Bronchial epithelial cell (primary cell): ENCODE measurements around the gene CD247. TPM values are rescaled to one million over a fixed set of nuclear protein-coding genes. Genes with fewer than 3 reads are reported as not detected.

Source experiments
- DNase-seq: peaks from one replicate; pipeline ENCODE4 v3.0.0-alpha.2; 2010; ENCODE audit warnings: low read depth
- FAIRE-seq: peaks from 2 replicates; lab custom pipeline; 2011; peaks lifted over from hg19 to GRCh38; lab: Jason Lieb, UNC
- H3K27me3 ChIP-seq: 2 replicates; pipeline ENCODE4 v1.5.1; 2011; ENCODE audit warnings: low read length; ENCODE audit not compliant: control insufficient read depth, insufficient read depth
- H3K36me3 ChIP-seq: 2 replicates; pipeline ENCODE4 v1.5.1; 2011; ENCODE audit warnings: low read length; ENCODE audit not compliant: control insufficient read depth, insufficient read depth
- H3K4me3 ChIP-seq: 2 replicates; pipeline ENCODE4 v1.5.1; 2011; ENCODE audit warnings: mild to moderate bottlenecking, low read depth, low read length, control low read depth
- total RNA-seq: library from RNA; depleted of rRNA; stranded (reverse); fragments of >200 nt; gene quantifications from 2 replicates; pipeline ENCODE4 v1.2.1, GENCODE V29; 2014
- TF ChIP-seq, protein P1 (sequence below): IDR thresholded peaks from 2 replicates; pipeline ENCODE4 v1.5.1; 2011; ENCODE audit warnings: mild to moderate bottlenecking, moderate library complexity, low read length, control low read depth, inconsistent platforms; ENCODE audit not compliant: insufficient read depth, severe bottlenecking

CD247 gene
- total RNA-seq, 1 donor from 2014 or later, result not detected

DNA sequence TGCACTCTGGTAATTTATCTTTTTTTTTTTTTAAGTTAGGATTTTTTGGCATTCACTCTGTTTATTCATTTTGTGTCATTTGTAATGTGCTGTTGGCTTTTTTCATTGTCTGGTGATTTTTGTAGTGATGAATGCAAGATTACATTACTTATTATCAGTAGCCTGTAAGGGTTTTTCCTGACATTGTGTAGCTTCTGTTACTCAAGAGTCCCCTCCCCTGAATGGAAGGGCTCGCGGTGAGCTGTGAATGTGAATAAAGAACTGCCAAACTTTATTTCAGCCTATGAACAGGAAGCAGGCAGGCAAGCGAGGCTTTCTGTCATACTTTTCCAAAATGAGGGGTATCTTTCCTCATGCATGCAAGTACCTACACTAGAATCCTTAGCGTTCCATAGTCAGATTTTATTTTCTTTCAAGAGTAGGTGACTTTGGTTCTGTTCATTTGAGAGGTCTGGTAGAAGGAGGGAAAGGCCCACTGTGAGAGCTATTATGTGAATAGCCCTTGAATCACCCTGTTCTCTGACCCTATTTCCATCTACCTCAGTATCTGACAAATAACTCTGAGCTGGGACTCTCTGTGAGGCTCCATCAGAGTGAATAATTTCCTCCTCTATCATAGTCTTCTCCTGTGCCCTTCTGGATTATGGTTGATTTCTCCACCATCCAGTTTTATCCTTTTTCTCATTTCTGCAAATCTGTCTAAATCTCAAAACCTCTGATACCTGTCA, 114.0 kb downstream of the CD247 start:
- no peaks in the 10 kb centered on the region for H3K27me3 ChIP-seq
- FAIRE-seq (no peak), DNase-seq (no peak)
- H3K4me3 ChIP-seq, result no peak overlapping the region
- H3K36me3 ChIP-seq, result no peaks in the 10 kb centered on the region
- TF ChIP-seq, protein P1, sequence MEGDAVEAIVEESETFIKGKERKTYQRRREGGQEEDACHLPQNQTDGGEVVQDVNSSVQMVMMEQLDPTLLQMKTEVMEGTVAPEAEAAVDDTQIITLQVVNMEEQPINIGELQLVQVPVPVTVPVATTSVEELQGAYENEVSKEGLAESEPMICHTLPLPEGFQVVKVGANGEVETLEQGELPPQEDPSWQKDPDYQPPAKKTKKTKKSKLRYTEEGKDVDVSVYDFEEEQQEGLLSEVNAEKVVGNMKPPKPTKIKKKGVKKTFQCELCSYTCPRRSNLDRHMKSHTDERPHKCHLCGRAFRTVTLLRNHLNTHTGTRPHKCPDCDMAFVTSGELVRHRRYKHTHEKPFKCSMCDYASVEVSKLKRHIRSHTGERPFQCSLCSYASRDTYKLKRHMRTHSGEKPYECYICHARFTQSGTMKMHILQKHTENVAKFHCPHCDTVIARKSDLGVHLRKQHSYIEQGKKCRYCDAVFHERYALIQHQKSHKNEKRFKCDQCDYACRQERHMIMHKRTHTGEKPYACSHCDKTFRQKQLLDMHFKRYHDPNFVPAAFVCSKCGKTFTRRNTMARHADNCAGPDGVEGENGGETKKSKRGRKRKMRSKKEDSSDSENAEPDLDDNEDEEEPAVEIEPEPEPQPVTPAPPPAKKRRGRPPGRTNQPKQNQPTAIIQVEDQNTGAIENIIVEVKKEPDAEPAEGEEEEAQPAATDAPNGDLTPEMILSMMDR, result no peak

- DNase-seq, result peak; percentile 65
- Histone ChIP-seq H3K36me3 (no peaks in the 10 kb centered on the region), H3K4me3 (no peak overlapping the region), H3K27me3 (no peaks in the 10 kb centered on the region)
- FAIRE-seq, result no peak
- TF ChIP-seq, protein P1, result peak; percentile 64
These were observed 117.0 kb downstream of the CD247 start for GRCh38 chr1:167401260-167401873.

DNA sequence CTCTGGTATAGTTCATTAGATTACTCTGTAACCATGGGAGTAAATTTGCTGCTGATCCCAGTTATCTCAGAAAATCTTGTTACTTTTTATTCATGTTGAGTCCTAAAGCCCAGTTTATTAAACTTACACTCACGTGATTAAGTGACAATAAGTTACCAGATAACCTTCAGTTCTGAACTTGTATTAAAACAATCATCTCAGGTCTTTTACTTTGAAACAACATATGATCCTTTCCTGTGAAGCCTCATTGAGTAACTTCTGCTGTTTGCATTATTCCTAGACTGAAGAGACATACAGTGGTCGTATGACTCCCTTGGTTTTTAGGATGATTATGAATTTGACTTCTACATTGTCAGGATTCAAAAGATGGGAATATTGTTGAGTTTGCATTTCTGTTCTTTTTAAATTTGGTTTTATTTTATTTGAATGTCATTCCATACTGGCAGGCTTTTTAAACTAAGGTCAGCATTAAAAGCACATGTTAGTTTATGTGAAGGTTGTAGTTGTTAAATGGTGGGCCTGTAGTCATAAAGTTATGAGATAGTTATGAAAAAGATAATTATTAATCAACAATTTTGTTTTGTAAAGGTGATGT, 117.9 kb downstream of the CD247 start:
- TF ChIP-seq, protein P1, result no peak
- DNase-seq (no peak), FAIRE-seq (no peak)
- no peaks in the 10 kb centered on the region for H3K27me3 ChIP-seq
- H3K4me3 ChIP-seq, result no peak overlapping the region
- no peaks in the 10 kb centered on the region for H3K36me3 ChIP-seq

- TF ChIP-seq, protein P1, result no peak
- DNase-seq (no peak), FAIRE-seq (no peak)
- no peaks in the 10 kb centered on the region for H3K27me3 ChIP-seq
- no peaks in the 10 kb centered on the region for H3K36me3 ChIP-seq
- no peak overlapping the region for H3K4me3 ChIP-seq
These were observed 126.1 kb downstream of the CD247 start for GRCh38 chr1:167392200-167392696.

DNA sequence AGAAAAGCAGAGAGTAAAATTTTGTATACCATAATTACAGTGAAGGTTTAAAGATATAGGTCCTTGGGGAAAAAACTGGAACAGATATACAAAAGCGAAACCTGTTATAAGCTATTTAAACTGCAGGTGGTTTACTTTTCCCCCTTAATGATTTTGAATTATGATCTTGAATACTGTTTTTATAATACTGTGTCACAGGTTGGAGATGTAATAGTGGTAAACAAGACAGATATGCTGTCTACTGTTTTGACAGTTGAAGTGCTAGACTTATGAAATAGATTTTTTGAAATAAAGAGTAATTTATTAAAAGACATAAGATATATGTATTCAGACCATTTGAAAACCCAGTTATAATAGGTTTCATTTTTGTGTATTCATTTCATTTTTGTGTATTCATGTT, 129.4 kb downstream of the CD247 start:
- H3K36me3 ChIP-seq, result no peaks in the 10 kb centered on the region
- DNase-seq, result no peak
- H3K4me3 ChIP-seq, result no peak overlapping the region
- no peaks in the 10 kb centered on the region for H3K27me3 ChIP-seq
- no peak for FAIRE-seq
- TF ChIP-seq, protein P1, result no peak
